Calu3 (cell line): Measurements from ENCODE around the gene KSR2. TPM values are rescaled to one million over a fixed set of nuclear protein-coding genes. Genes with fewer than 3 reads are reported as not detected.

Experiments
- BruUV-seq: library from RNA; stranded (reverse); fragments of 400-500 nt; replicated peaks from 2 replicates; lab custom pipeline; 2021; lab: Mats Ljungman, UMichigan
- CTCF ChIA-PET: fragments of 300-600 bp; sonication (Branson Sonifier 250); formaldehyde crosslinking; loops from one replicate; lab custom pipeline; 2022; ENCODE audit warnings: antibody characterized with exemption; lab: Charles Lee
- DNase-seq: peaks from one replicate; pipeline ENCODE4 v3.0.0; 2022
- H3K27ac Mint-ChIP-seq: one replicate; pipeline ENCODE4 v1.8.0; 2022; ENCODE audit warnings: mixed read lengths; ENCODE audit not compliant: unreplicated experiment
- H3K27me3 Mint-ChIP-seq: one replicate; pipeline ENCODE4 v1.8.0; 2022; ENCODE audit warnings: mixed read lengths; ENCODE audit not compliant: unreplicated experiment
- H3K36me3 Mint-ChIP-seq: one replicate; pipeline ENCODE4 v1.8.0; 2022; ENCODE audit warnings: mild to moderate bottlenecking, moderate library complexity, mixed read lengths; ENCODE audit not compliant: insufficient read depth, unreplicated experiment
- H3K4me1 Mint-ChIP-seq: one replicate; pipeline ENCODE4 v1.8.0; 2022; ENCODE audit warnings: mild to moderate bottlenecking, low read depth, mixed read lengths; ENCODE audit not compliant: unreplicated experiment
- H3K4me3 Mint-ChIP-seq: one replicate; pipeline ENCODE4 v1.8.0; 2022; ENCODE audit warnings: mild to moderate bottlenecking, low read depth, moderate library complexity, mixed read lengths; ENCODE audit not compliant: unreplicated experiment
- H3K9me3 Mint-ChIP-seq: one replicate; pipeline ENCODE4 v1.8.0; 2022; ENCODE audit warnings: low read depth, mixed read lengths; ENCODE audit not compliant: unreplicated experiment
- CTCF ChIP-seq: fragments of 200-600 bp; IDR thresholded peaks from one replicate; pipeline ENCODE4 v1.8.0; 2022; ENCODE audit warnings: antibody characterized with exemption; ENCODE audit not compliant: unreplicated experiment
- intact Hi-C: fragments of 100-400 bp; cut with micrococcal nuclease; formaldehyde crosslinking; loops from one replicate; pipeline ENCODE4 v1.10.0; 2022; ENCODE audit not compliant: unreplicated experiment
- total RNA-seq: library from RNA; stranded (reverse); gene quantifications from 2 replicates; pipeline ENCODE4 v1.2.3, GENCODE V29; 2022

The KSR2 gene
- total RNA-seq, 1 experiment from 2014 or later = 1.9 TPM

- Mint-ChIP-seq H3K4me1 (peaks cover 16% of the 10 kb centered on the region), H3K27me3 (no peaks in the 10 kb centered on the region), H3K4me3 (peak overlapping the region; percentile 88), H3K36me3 (peaks cover 40% of the 10 kb centered on the region), H3K27ac (peak overlapping the region; percentile 97), H3K9me3 (no peaks in the 10 kb centered on the region)
- no peak for DNase-seq
- BruUV-seq = no TSS peak
- CTCF ChIA-PET = interaction anchor here (0.6 to 1.4 kb wide), 5 partner anchors 10 to 706 kb away, joined by 3 to 9 read pairs (median 6); partner anchors contain the start of gene WSB2
- intact Hi-C loops = loop anchor here (2.0 kb wide), 2 partner anchors 47 to 141 kb away; partner anchors contain the start of gene KSR2
- TF ChIP-seq CTCF = no peak
Measured at GRCh38 chr12:118015944-118016343, 47.2 kb upstream of the KSR2 start.

- no peak for DNase-seq
- Mint-ChIP-seq H3K36me3 (peaks cover 34% of the 10 kb centered on the region), H3K4me1 (peaks cover 16% of the 10 kb centered on the region), H3K27ac (peak overlapping the region; percentile 39), H3K27me3 (no peaks in the 10 kb centered on the region), H3K4me3 (peak overlapping the region; percentile 88), H3K9me3 (no peaks in the 10 kb centered on the region)
- CTCF ChIA-PET = no interaction called here
- BruUV-seq = no TSS peak
- intact Hi-C loops = no loop called here
- no peak for TF ChIP-seq CTCF
Measured at GRCh38 chr12:118015306-118015705, 46.5 kb upstream of the KSR2 start.

GRCh38 chr12:118013283-118013682 is 44.5 kb upstream of the KSR2 start:
- Mint-ChIP-seq H3K27me3 (no peaks in the 10 kb centered on the region), H3K4me1 (peaks cover 16% of the 10 kb centered on the region), H3K9me3 (no peaks in the 10 kb centered on the region), H3K27ac (no peak overlapping the region), H3K36me3 (peaks cover 28% of the 10 kb centered on the region), H3K4me3 (no peak overlapping the region)
- intact Hi-C loops = no loop called here
- no peak for TF ChIP-seq CTCF
- DNase-seq = no peak
- CTCF ChIA-PET = no interaction called here
- no TSS peak for BruUV-seq

- Mint-ChIP-seq H3K4me1 (peaks cover 7% of the 10 kb centered on the region), H3K4me3 (no peak overlapping the region), H3K9me3 (no peaks in the 10 kb centered on the region), H3K27me3 (no peaks in the 10 kb centered on the region), H3K27ac (no peak overlapping the region), H3K36me3 (peaks cover 16% of the 10 kb centered on the region)
- CTCF ChIA-PET = no interaction called here
- BruUV-seq = no TSS peak
- TF ChIP-seq CTCF = no peak
- intact Hi-C loops = no loop called here
- no peak for DNase-seq
Measured at GRCh38 chr12:118011961-118012360, 43.2 kb upstream of the KSR2 start.
